ENCODE data around the gene MICAL2.

MICAL2 gene

DNA sequence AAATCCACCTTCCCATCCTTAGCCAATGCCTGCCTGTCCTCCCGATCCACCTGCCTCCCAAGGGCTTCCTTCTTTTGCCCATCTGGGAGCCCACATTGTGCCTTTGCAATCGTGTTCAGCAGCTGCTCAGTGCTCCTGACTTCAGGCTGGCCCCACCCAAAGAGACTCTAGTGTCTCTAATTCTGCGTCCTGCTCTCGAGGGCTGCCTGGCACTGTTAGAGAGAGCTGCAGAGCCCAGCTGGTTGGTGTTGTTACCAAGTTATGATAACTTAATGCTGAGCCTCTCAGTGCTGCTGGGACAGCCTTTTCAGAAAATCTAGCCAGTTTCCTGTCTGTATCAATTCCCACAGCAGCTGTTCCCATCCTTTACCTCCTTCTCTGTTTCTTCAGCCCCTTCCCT is 69.1 kb downstream of the MICAL2 start:
- no peaks in the 10 kb centered on the region for H3K36me3 ChIP-seq
- no peak overlapping the region for H3K4me3 ChIP-seq (ENCODE audit: low read depth, low read length)
- TF ChIP-seq, protein P1, sequence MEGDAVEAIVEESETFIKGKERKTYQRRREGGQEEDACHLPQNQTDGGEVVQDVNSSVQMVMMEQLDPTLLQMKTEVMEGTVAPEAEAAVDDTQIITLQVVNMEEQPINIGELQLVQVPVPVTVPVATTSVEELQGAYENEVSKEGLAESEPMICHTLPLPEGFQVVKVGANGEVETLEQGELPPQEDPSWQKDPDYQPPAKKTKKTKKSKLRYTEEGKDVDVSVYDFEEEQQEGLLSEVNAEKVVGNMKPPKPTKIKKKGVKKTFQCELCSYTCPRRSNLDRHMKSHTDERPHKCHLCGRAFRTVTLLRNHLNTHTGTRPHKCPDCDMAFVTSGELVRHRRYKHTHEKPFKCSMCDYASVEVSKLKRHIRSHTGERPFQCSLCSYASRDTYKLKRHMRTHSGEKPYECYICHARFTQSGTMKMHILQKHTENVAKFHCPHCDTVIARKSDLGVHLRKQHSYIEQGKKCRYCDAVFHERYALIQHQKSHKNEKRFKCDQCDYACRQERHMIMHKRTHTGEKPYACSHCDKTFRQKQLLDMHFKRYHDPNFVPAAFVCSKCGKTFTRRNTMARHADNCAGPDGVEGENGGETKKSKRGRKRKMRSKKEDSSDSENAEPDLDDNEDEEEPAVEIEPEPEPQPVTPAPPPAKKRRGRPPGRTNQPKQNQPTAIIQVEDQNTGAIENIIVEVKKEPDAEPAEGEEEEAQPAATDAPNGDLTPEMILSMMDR (IDR thresholded peaks at IDR 0.05; ENCODE audit: low read depth, low read length) = no peak
- no peak for DNase-seq
- H3K4me1 ChIP-seq = no peaks in the 10 kb centered on the region
- H3K9me3 ChIP-seq = no peaks in the 10 kb centered on the region
- H3K27me3 ChIP-seq = no peaks in the 10 kb centered on the region

DNA sequence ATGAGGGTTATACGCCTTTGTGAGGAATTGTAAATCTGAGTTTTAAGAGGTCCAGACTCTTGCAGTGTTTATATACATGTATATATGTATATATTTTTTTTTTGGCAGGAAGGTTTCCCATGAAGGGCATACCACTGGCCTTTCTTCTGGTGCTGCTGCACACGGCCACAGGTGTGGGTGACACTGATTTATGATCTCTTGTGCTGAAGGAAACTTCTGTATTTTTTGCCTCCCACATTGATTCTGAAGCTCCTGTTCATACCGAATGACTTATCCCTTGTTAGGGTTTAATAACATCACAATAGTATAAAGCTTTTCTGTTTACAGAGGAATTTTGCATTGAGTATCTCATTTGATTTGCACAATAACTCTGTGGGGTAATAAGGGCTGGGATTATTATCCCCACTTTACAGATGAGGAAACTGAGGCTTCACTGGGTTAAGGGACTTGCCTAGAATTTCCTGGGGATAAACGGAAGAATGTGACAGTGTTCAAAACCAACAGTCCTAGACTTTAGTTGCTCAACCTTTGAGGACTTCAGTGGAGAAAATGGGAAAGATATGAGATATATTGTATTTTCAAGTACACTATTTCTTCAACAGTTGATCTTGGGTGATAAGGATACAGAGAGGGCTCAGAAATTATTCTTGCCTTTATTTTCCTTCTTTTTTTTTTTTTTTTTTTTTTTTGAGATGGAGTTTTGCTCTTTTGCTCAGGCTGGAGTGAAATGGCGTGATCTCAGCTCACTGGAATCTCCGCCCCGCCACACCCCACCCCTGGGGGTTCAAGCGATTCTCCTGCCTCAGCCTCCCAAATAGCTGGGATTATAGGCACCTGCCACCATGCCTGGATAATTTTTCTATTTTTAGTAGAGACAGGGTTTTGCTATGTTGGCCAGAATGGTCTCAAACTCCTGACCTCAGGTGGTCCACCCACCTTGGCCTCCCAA is 70.1 kb downstream of the MICAL2 start:
- TF ChIP-seq, protein P1 (IDR thresholded peaks at IDR 0.05; ENCODE audit: low read depth, low read length) = no peak
- DNase-seq = no peak
- H3K27me3 ChIP-seq = no peaks in the 10 kb centered on the region
- no peaks in the 10 kb centered on the region for H3K4me1 ChIP-seq
- H3K4me3 ChIP-seq (ENCODE audit: low read depth, low read length) = no peak overlapping the region
- H3K9me3 ChIP-seq = no peaks in the 10 kb centered on the region
- no peaks in the 10 kb centered on the region for H3K36me3 ChIP-seq

DNA sequence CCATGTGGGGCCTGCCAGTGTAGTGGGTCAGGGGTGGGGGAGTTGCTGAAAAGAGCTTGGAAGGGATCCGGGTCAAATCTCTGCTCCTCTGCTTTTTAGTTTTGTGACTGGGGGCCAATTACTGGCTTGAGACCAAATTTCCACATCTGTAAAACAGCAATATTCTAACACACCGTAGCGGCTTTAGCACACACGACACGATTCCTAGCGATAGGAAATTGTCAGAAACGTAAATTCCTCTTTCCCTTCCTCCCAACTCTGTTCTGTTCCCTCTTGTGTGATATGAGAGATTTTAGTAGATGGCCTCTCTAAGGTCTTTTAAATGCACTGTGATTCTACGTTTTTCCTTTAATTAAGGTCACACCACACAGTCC is 71.9 kb downstream of the MICAL2 start:
- Histone ChIP-seq H3K9me3 (no peaks in the 10 kb centered on the region), H3K4me3 (ENCODE audit: low read depth, low read length) (no peak overlapping the region), H3K36me3 (no peaks in the 10 kb centered on the region), H3K4me1 (no peaks in the 10 kb centered on the region), H3K27me3 (no peaks in the 10 kb centered on the region)
- no peak for DNase-seq
- TF ChIP-seq, protein P1 (IDR thresholded peaks at IDR 0.05; ENCODE audit: low read depth, low read length) = no peak

DNA sequence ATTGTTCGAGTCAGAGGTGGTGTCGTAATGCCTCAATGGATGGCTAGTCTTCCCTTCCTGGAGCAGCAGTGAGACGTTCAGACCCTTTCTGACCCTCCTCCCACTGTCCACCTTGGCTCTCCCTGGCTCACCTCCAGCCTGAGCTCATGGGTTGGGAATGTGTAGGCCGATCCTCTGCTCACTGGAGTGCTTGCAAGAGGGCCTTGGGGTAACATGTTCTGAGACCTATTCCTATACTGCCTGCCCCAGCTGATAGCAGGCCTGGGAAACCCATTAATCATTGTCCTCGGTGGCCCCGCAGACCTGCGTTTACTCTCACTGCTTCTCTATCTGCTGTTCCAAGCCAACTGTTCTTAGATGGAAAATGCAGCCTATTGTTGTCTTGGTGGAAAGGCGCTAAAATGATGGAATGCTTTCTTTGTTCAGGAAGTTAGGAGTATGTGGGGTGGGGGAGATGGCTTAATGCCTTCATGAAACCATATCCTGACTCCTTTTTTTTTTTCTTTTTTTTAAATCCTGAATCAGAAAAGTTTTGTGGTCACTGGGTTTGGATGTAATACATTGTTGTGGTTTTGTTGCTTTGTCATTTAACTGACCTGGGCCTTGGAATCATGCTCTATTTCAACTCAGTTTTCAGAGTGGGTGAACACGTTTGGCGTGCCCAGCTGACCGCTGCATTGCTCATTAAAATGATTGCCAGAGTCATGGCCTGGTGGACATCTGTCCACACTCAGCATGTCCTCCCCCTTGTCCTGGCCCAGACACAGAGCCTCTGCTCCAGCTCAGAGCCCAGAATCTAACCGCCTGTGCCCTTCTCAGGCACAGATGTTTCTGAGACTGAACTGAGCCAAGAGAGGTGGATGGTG is 72.5 kb downstream of the MICAL2 start:
- H3K4me3 ChIP-seq (ENCODE audit: low read depth, low read length) = no peak overlapping the region
- H3K9me3 ChIP-seq = no peaks in the 10 kb centered on the region
- H3K27me3 ChIP-seq = no peaks in the 10 kb centered on the region
- H3K4me1 ChIP-seq = no peaks in the 10 kb centered on the region
- TF ChIP-seq, protein P1 (IDR thresholded peaks at IDR 0.05; ENCODE audit: low read depth, low read length) = no peak
- H3K36me3 ChIP-seq = no peaks in the 10 kb centered on the region
- DNase-seq = no peak

DNA sequence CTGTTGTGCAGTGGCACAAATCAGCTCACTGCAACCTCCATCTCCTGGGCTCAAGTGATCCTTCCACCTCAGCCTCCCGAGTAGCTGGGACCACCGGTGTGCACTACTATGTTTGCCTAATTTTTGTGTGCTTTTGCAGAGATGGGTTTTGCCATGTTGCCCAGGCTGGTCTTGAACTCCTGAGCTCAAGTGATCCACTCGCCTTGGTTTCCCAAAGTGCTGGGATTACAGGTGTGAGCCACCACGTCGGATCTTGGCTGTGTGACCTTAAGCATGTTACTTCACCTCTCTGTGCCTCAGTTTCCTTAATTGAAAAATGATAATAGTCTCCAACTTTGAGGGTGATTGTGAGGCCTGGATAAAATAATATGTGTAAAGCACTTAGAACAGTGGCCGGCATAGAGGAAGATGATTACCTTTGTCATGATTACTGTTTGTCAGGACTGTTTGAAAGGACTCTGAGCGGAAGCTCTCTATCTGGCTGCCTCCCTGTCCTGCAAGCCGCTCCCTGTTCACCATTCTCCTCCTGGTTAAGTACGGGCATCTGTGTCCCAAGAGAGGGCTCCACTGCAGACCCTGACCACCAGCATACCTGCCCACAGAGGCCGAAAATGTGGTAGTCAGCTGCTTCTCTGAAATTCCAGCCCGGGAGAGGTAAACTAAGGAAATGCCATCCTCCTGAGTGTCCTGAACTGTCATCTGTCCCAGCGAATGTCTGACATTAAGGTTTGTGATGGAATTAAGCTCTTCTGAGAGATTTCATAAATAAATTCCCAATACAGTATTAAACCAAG is 73.6 kb downstream of the MICAL2 start:
- Histone ChIP-seq H3K36me3 (no peaks in the 10 kb centered on the region), H3K4me3 (ENCODE audit: low read depth, low read length) (no peak overlapping the region), H3K4me1 (no peaks in the 10 kb centered on the region), H3K9me3 (no peaks in the 10 kb centered on the region), H3K27me3 (no peaks in the 10 kb centered on the region)
- TF ChIP-seq, protein P1 (IDR thresholded peaks at IDR 0.05; ENCODE audit: low read depth, low read length) = no peak
- DNase-seq = no peak
